CD4-positive, alpha-beta T cell treated with Interleukin-17A for 4 hours (primary cell): ENCODE measurements around the gene ASIC5.
"Not testable (repeated sequence)": the region's sequence is repeated elsewhere in the genome, so short reads cannot be mapped to it uniquely, and the experiment has no call there.

Source experiments
- DNase-seq: peaks from one replicate; pipeline ENCODE4 v3.0.0-alpha.2; 2020; ENCODE audit warnings: mixed read lengths

The ASIC5 gene

GRCh38 chr4:155799116-155799793 lies 66.8 kb downstream of the ASIC5 start:
- no peak for DNase-seq

DNA sequence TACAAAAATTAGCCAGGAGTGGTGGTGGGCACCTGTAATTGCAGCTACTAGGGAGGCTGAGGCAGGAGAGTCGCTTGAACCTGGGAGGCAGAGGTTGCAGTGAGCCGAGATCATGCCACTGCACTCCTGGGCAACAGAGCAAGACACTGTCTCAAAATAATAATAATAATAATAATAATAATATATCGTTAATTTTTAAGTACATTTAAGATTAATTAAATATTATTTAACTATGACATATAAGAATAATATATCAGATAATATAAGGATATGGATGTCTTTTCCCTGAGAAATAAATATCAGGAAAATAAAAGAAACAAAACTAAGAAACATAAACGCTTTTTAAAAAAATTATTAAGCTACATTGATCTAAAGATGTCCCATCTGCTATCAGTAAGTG lies 68.5 kb downstream of the ASIC5 start:
- DNase-seq: not testable (repeated sequence)

GRCh38 chr4:155795991-155796390 lies 70.1 kb downstream of the ASIC5 start:
- no peak for DNase-seq

DNA sequence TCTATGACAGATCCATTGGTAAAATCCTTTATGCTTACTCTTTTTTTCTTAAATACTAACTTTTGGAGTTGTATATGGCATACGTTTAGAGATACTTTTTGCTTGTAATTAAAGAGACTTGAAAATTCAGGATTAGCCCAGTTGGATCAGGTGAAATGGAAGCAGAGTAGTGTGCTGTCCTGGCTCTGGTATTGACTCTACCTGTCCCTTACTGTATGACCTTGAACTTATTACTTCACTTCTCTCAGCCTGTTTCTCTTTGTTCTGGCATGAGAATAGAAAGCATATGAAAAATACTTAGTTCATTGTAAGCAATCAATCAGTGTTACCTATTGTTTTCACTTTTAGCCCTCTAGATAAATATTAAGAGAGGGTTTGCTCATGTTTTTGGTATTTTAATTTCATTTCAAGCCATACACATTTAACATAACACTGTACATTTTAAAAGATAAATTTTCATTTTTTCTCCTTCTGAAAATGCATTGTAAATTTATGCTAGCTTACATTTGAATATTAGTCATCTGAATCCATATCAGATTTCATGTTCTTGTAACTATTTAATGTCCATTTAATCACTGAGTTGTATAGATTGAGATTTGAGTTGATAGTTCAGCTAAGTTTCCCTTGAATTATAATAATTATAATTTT lies 71.4 kb downstream of the ASIC5 start:
- no peak for DNase-seq

GRCh38 chr4:155789982-155790381 lies 76.1 kb downstream of the ASIC5 start:
- DNase-seq: no peak

GRCh38 chr4:155789391-155789790 lies 76.7 kb downstream of the ASIC5 start:
- DNase-seq: no peak

GRCh38 chr4:155787113-155787710 lies 78.9 kb downstream of the ASIC5 start:
- DNase-seq: no peak

GRCh38 chr4:155785828-155786227 lies 80.2 kb downstream of the ASIC5 start:
- no peak for DNase-seq

- no peak for DNase-seq
These were observed 81.4 kb downstream of the ASIC5 start for GRCh38 chr4:155784637-155785036.

GRCh38 chr4:155781249-155781831 lies 84.7 kb downstream of the ASIC5 start:
- no peak for DNase-seq

- DNase-seq: no peak
These were observed 85.3 kb downstream of the ASIC5 start for GRCh38 chr4:155780775-155781174.
